Activated CD4-positive, alpha-beta T cell treated with anti-CD3 and anti-CD28 coated beads, Interleukin-2, amount 10 ng/mL, durations not matched to agents 7 days and 5 days (primary cell): ENCODE data around the gene ZAP70. TPM values are rescaled to one million over a fixed set of nuclear protein-coding genes. Genes with fewer than 3 reads are reported as not detected.
A peak's percentile ranks its signal among the peaks of the same experiment; 100 is the strongest.

ENCODE experiments used
- CTCF ChIA-PET: fragments of 350-600 bp; sonication (Branson Sonifier 250); formaldehyde crosslinking; loops from one replicate; lab custom pipeline; 2021; ENCODE audit warnings: antibody characterized with exemption; lab: Charles Lee
- POLR2A ChIA-PET: fragments of 350-600 bp; sonication (Branson Sonifier 250); formaldehyde crosslinking; loops from one replicate; lab custom pipeline; 2021; ENCODE audit warnings: antibody characterized with exemption; lab: Charles Lee
- DNase-seq: peaks from one replicate; pipeline ENCODE4 v3.0.0-alpha.2; 2020
- H3K27ac Mint-ChIP-seq: one replicate; pipeline ENCODE4 v1.8.0; 2021; ENCODE audit warnings: mild to moderate bottlenecking, moderate library complexity, mixed read lengths
- H3K27me3 Mint-ChIP-seq: one replicate; pipeline ENCODE4 v1.8.0; 2021; ENCODE audit warnings: mixed read lengths
- H3K36me3 Mint-ChIP-seq: one replicate; pipeline ENCODE4 v1.8.0; 2021; ENCODE audit warnings: low read depth, mixed read lengths
- H3K4me1 Mint-ChIP-seq: one replicate; pipeline ENCODE4 v1.8.0; 2021; ENCODE audit warnings: mixed read lengths
- H3K4me3 Mint-ChIP-seq: one replicate; pipeline ENCODE4 v1.8.0; 2021; ENCODE audit warnings: mild to moderate bottlenecking, moderate library complexity, mixed read lengths
- H3K9me3 Mint-ChIP-seq: one replicate; pipeline ENCODE4 v1.8.0; 2021; ENCODE audit warnings: mixed read lengths
- total RNA-seq, 2 experiments: library from RNA; stranded (reverse); gene quantifications; one replicate each; pipeline ENCODE4 v1.2.3, GENCODE V29; 2021

The ZAP70 gene
- total RNA-seq, 2 experiments from 2014 or later: 302 to 337 TPM

GRCh38 chr2:97712693-97713295, 582 bp upstream of the ZAP70 start:
- H3K27ac Mint-ChIP-seq: peak overlapping the region; percentile 99
- H3K4me1 Mint-ChIP-seq: peaks cover 69% of the 10 kb centered on the region
- H3K27me3 Mint-ChIP-seq: no peaks in the 10 kb centered on the region
- no peaks in the 10 kb centered on the region for H3K9me3 Mint-ChIP-seq
- H3K4me3 Mint-ChIP-seq: peak overlapping the region; percentile 95
- H3K36me3 Mint-ChIP-seq: peaks cover 42% of the 10 kb centered on the region
- ChIA-PET CTCF (interaction anchor here (0.6 to 12.5 kb wide), 9 partner anchors 11 to 938 kb away, joined by 3 to 101 read pairs (median 3); no protein-coding TSS in a partner anchor), POLR2A (interaction anchor here (1.0 to 1.4 kb wide), 2 partner anchors 30 to 122 kb away, joined by 3 to 5 read pairs; no protein-coding TSS in a partner anchor)
- DNase-seq: peak; percentile 29

- CTCF ChIA-PET: interaction anchor here (0.6 to 12.5 kb wide), 13 partner anchors 9 to 600 kb away, joined by 3 to 101 read pairs (median 4); no protein-coding TSS in a partner anchor
- Mint-ChIP-seq H3K4me3 (peak overlapping the region; percentile 95), H3K9me3 (no peaks in the 10 kb centered on the region), H3K27me3 (no peaks in the 10 kb centered on the region), H3K4me1 (peaks cover 83% of the 10 kb centered on the region), H3K27ac (peak overlapping the region; percentile 99), H3K36me3 (peaks cover 56% of the 10 kb centered on the region)
- DNase-seq: no peak
- POLR2A ChIA-PET: interaction anchor here (0.6 to 1.1 kb wide), 3 partner anchors 26 to 123 kb away, joined by 3 read pairs; partner anchors contain the start of gene COX5B
Observed at GRCh38 chr2:97714084-97714949, 941 bp downstream of the ZAP70 start.

GRCh38 chr2:97714950-97715652, 1.7 kb downstream of the ZAP70 start:
- H3K27ac Mint-ChIP-seq: peak overlapping the region; percentile 99
- peaks cover 61% of the 10 kb centered on the region for H3K36me3 Mint-ChIP-seq
- peak overlapping the region; percentile 95 for H3K4me3 Mint-ChIP-seq
- ChIA-PET CTCF (interaction anchor here (0.6 to 12.5 kb wide), 8 partner anchors 8 to 124 kb away, joined by 3 to 101 read pairs (median 4); no protein-coding TSS in a partner anchor), POLR2A (interaction anchor here (1.1 kb wide), 1 partner anchor 69 kb away, joined by 3 read pairs; the partner anchor contains the start of gene COX5B)
- peaks cover 86% of the 10 kb centered on the region for H3K4me1 Mint-ChIP-seq
- H3K27me3 Mint-ChIP-seq: no peaks in the 10 kb centered on the region
- no peak for DNase-seq
- no peaks in the 10 kb centered on the region for H3K9me3 Mint-ChIP-seq

GRCh38 chr2:97715951-97716694, 2.7 kb downstream of the ZAP70 start:
- Mint-ChIP-seq H3K36me3 (peaks cover 67% of the 10 kb centered on the region), H3K4me3 (peak overlapping the region; percentile 95), H3K4me1 (peaks cover 87% of the 10 kb centered on the region), H3K27me3 (no peaks in the 10 kb centered on the region), H3K9me3 (no peaks in the 10 kb centered on the region), H3K27ac (peak overlapping the region; percentile 99)
- ChIA-PET CTCF (interaction anchor here (0.6 to 12.5 kb wide), 6 partner anchors 8 to 826 kb away, joined by 3 to 101 read pairs (median 4); no protein-coding TSS in a partner anchor), POLR2A (no interaction called here)
- DNase-seq: no peak

GRCh38 chr2:97716695-97717612, 3.6 kb downstream of the ZAP70 start:
- peaks cover 80% of the 10 kb centered on the region for H3K4me1 Mint-ChIP-seq
- no peaks in the 10 kb centered on the region for H3K27me3 Mint-ChIP-seq
- peak overlapping the region; percentile 95 for H3K4me3 Mint-ChIP-seq
- CTCF ChIA-PET: interaction anchor here (0.7 to 12.5 kb wide), 6 partner anchors 9 to 126 kb away, joined by 3 to 101 read pairs (median 4); no protein-coding TSS in a partner anchor
- peaks cover 70% of the 10 kb centered on the region for H3K36me3 Mint-ChIP-seq
- POLR2A ChIA-PET: no interaction called here
- no peaks in the 10 kb centered on the region for H3K9me3 Mint-ChIP-seq
- H3K27ac Mint-ChIP-seq: peak overlapping the region; percentile 99
- no peak for DNase-seq

GRCh38 chr2:97717613-97717995, 4.2 kb downstream of the ZAP70 start:
- H3K27me3 Mint-ChIP-seq: no peaks in the 10 kb centered on the region
- DNase-seq: no peak
- POLR2A ChIA-PET: no interaction called here
- H3K36me3 Mint-ChIP-seq: peaks cover 76% of the 10 kb centered on the region
- H3K9me3 Mint-ChIP-seq: no peaks in the 10 kb centered on the region
- CTCF ChIA-PET: interaction anchor here (0.7 to 12.5 kb wide), 13 partner anchors 8 to 667 kb away, joined by 3 to 101 read pairs (median 5); partner anchors contain the start of gene ACTR1B
- peak overlapping the region; percentile 95 for H3K4me3 Mint-ChIP-seq
- peaks cover 78% of the 10 kb centered on the region for H3K4me1 Mint-ChIP-seq
- peak overlapping the region; percentile 92 for H3K27ac Mint-ChIP-seq

GRCh38 chr2:97718051-97718882, 4.9 kb downstream of the ZAP70 start:
- Mint-ChIP-seq H3K27me3 (no peaks in the 10 kb centered on the region), H3K4me1 (peaks cover 77% of the 10 kb centered on the region), H3K9me3 (no peaks in the 10 kb centered on the region), H3K4me3 (peak overlapping the region; percentile 95), H3K27ac (peak overlapping the region; percentile 92), H3K36me3 (peaks cover 81% of the 10 kb centered on the region)
- DNase-seq: peak; percentile 86
- POLR2A ChIA-PET: interaction anchor here (0.9 to 1.0 kb wide), 3 partner anchors 9 to 23 kb away, joined by 3 to 4 read pairs (median 3); no protein-coding TSS in a partner anchor
- CTCF ChIA-PET: interaction anchor here (0.6 to 12.5 kb wide), 16 partner anchors 8 to 666 kb away, joined by 3 to 101 read pairs (median 4); partner anchors contain the start of gene ACTR1B

- ChIA-PET CTCF (interaction anchor here (0.6 to 2.9 kb wide), 14 partner anchors 9 to 128 kb away, joined by 3 to 12 read pairs (median 4); partner anchors contain the start of gene ACTR1B), POLR2A (interaction anchor here (0.9 to 1.0 kb wide), 3 partner anchors 8 to 22 kb away, joined by 3 to 4 read pairs (median 3); no protein-coding TSS in a partner anchor)
- H3K4me1 Mint-ChIP-seq: peaks cover 76% of the 10 kb centered on the region
- peak overlapping the region; percentile 95 for H3K4me3 Mint-ChIP-seq
- H3K9me3 Mint-ChIP-seq: no peaks in the 10 kb centered on the region
- H3K27me3 Mint-ChIP-seq: no peaks in the 10 kb centered on the region
- DNase-seq: peak; percentile 42
- peaks cover 80% of the 10 kb centered on the region for H3K36me3 Mint-ChIP-seq
- H3K27ac Mint-ChIP-seq: peak overlapping the region; percentile 92
Observed at GRCh38 chr2:97718942-97719341, 5.6 kb downstream of the ZAP70 start.

- peak overlapping the region; percentile 95 for H3K4me3 Mint-ChIP-seq
- no peak for DNase-seq
- no peaks in the 10 kb centered on the region for H3K27me3 Mint-ChIP-seq
- ChIA-PET POLR2A (no interaction called here), CTCF (interaction anchor here (0.6 to 1.5 kb wide), 6 partner anchors 8 to 29 kb away, joined by 3 to 7 read pairs (median 4); no protein-coding TSS in a partner anchor)
- H3K36me3 Mint-ChIP-seq: peaks cover 80% of the 10 kb centered on the region
- no peaks in the 10 kb centered on the region for H3K9me3 Mint-ChIP-seq
- H3K4me1 Mint-ChIP-seq: peaks cover 76% of the 10 kb centered on the region
- peak overlapping the region; percentile 92 for H3K27ac Mint-ChIP-seq
Observed at GRCh38 chr2:97719362-97720155, 6.2 kb downstream of the ZAP70 start.
